Skeletal muscle tissue (tissue), 4 donors: Measurements from ENCODE around the gene RNU1-4. TPM values are rescaled to one million over a fixed set of nuclear protein-coding genes. Genes with fewer than 3 reads are reported as not detected.
"Not testable (repeated sequence)": the region's sequence is repeated elsewhere in the genome, so short reads cannot be mapped to it uniquely, and the experiment has no call there.

Source experiments
- H3K27ac ChIP-seq: one replicate; pipeline ENCODE4 v1.7.0; 2013; ENCODE audit warnings: mild to moderate bottlenecking, low read depth, low read length, inconsistent platforms
- H3K27me3 ChIP-seq, 3 donors: one replicate each; pipeline ENCODE4 v1.7.0; 2013; ENCODE audit warnings: low read length in 3 of 3; ENCODE audit not compliant: control insufficient read depth in 3 of 3, insufficient read depth in 3 of 3
- H3K36me3 ChIP-seq, 3 donors: one replicate each; pipeline ENCODE4 v1.7.0; 2013; ENCODE audit warnings: low read length in 3 of 3; ENCODE audit not compliant: control insufficient read depth in 3 of 3, insufficient read depth in 3 of 3
- H3K4me1 ChIP-seq, 3 donors: one replicate each; pipeline ENCODE4 v1.7.0; 2013; ENCODE audit warnings: low read length in 3 of 3, mild to moderate bottlenecking in 3 of 3; ENCODE audit not compliant: control insufficient read depth in 3 of 3, insufficient read depth in 3 of 3
- H3K4me3 ChIP-seq, 3 donors: one replicate each; pipeline ENCODE4 v1.7.0; 2013; ENCODE audit warnings: low read length in 3 of 3
- H3K9ac ChIP-seq, 3 donors: one replicate each; pipeline ENCODE4 v1.7.0; 2013; ENCODE audit warnings: low read length in 3 of 3, mild to moderate bottlenecking in 3 of 3, moderate library complexity in 2 of 3, low read depth in 1 of 3
- H3K9me3 ChIP-seq, 3 donors: one replicate each; pipeline ENCODE4 v1.7.0; 2013; ENCODE audit warnings: low read length in 3 of 3; ENCODE audit not compliant: control insufficient read depth in 3 of 3
- total RNA-seq: library from RNA; depleted of rRNA; stranded (reverse); fragments of >200 nt; gene quantifications from one replicate; pipeline ENCODE4 v1.2.3, GENCODE V29; 2014
- donor health status: Osteomylitis.

Gene RNU1-4
- total RNA-seq, 1 donor from 2014 or later, result under 0.01 TPM

DNA sequence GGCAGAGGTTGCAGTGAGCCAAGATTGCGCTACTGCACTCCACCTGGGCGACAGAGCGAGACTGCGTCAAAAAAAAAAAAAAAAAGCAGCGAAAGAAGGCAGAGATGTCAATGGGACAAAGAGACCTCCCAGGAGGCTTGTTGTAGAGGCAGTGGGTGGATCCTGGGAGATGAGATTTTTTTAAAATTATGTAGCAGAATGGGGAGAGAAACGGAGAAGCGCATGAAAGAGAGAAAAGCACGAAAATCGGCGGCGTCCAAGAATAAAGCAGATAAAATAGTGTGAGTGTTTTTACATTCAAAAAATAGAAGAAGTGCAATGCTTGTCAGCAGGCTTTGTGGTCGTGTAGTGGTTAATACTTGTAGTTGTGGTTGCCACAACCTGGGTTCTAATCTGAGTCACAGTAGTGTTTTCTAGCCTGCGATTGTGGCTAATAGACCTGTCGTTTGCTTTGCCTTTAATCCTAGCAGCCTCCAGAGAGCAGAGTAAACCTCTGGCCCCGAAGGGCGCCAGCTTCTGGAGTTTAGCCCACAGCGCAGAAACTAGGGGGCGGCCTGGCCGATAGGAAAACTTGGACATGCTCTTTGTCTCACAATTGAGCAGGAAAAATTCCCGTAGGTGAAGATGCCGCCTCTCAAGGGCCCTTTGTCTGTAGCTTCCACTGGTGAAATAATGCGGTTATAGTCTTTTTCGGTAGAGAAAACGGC is 11.9 kb upstream of the RNU1-4 start:
- H3K9ac ChIP-seq, H3K36me3 ChIP-seq, H3K9me3 ChIP-seq, H3K27ac ChIP-seq, H3K4me3 ChIP-seq, H3K4me1 ChIP-seq: not testable (repeated sequence)
- H3K27me3 ChIP-seq, result peaks cover 24 to 36% (median 34%) of the 10 kb centered on the region in 3 donors

DNA sequence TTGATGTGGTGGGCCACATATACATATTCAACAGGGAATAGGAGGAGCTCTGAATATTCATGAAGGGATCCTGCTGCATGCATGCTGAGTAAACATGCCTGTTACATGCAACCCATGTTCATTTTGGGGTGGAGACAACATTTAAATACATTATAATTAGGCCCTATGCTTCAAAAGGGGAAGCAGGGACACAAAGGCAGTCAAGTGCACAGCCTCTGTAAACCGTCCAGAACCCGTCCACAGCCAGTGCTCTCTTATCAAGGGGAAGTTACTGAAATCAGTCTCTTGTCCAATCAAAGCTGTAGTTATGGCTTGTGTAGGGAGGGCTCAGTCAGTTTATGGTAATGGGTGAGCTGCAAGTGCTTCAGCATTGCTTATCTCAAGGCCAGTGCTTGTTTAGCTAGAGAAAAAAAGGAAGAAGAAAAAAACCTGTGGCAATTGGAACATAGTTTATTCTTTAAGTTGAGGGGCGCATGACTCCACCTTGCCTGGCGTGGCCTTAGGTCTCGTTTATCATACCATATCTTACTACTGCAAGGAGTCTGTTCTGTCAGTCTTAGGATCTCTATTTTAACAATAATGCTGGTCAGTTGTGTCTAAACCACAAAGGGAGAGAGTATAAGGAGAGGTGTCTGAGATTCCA is 7.9 kb upstream of the RNU1-4 start:
- H3K36me3 ChIP-seq, H3K9ac ChIP-seq, H3K27ac ChIP-seq, H3K4me3 ChIP-seq, H3K9me3 ChIP-seq, H3K4me1 ChIP-seq: not testable (repeated sequence)
- peaks cover 8 to 10% (median 10%) of the 10 kb centered on the region in 3 donors for H3K27me3 ChIP-seq

DNA sequence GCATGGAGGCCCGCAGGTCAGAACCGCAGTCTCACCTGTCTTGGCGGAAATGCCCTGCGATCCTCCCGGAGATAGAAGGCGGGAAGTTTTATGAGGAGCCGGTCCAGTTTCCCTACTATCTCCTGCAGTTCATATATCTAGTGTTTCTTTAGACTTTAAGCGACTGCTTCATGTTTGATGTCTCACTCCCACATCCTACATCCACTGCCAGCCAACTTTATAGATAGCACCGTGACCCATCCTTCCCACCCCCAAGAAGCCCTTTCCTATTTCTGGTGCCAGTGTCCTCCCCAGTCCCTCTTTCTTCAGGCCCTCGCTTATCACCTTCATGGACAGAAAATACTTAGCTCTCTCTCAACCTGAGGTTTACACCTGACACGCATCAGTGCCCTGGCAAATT is 914 bp downstream of the RNU1-4 start:
- not testable (repeated sequence) for H3K36me3 ChIP-seq, H3K27me3 ChIP-seq, H3K27ac ChIP-seq, H3K9me3 ChIP-seq, H3K4me3 ChIP-seq, H3K9ac ChIP-seq, H3K4me1 ChIP-seq

DNA sequence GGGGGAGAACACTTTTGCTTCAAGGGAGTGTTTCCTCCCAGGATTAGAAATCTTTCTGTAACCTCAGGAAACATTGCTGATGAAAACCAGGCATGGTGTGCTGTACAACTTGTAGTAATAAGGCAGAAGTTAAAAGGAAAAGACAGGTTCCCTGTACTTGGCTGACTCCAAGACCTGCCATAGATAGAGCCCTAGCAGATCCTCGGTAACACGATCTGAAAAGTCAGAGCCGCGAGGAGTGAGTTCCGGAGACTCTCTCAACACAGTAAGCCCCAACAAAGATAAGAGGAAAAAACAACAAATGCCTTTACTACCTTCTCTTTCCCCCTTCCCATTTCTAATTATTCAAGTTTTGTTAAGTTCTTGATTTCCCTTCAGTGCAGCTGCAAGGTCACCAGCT is 7.3 kb downstream of the RNU1-4 start:
- H3K36me3 ChIP-seq, H3K4me3 ChIP-seq, H3K9ac ChIP-seq, H3K4me1 ChIP-seq, H3K9me3 ChIP-seq, H3K27me3 ChIP-seq, H3K27ac ChIP-seq: not testable (repeated sequence)

DNA sequence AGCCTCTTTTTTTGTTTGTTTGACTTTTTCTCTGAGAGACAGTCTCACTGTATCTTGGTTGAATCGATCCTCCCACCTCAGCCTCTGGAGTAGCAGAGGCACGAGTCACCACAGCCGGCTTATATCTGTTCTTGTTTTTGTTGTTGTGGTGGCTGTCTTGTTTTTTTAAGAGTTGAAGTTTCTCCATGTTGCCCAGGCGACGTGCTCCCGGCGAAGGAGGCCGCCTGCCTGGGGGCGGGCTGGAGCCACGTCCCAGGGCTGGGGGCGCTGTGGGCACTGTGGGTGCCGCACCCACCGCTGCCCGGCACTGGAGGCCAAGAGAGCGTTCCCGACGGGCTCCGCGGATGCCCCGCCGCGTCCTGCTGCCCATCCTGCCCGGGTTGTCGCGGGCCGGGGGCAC is 8.4 kb downstream of the RNU1-4 start:
- not testable (repeated sequence) for H3K9ac ChIP-seq, H3K36me3 ChIP-seq, H3K9me3 ChIP-seq, H3K4me1 ChIP-seq, H3K27me3 ChIP-seq, H3K4me3 ChIP-seq, H3K27ac ChIP-seq

- H3K4me3 ChIP-seq, H3K4me1 ChIP-seq, H3K27ac ChIP-seq, H3K27me3 ChIP-seq, H3K9me3 ChIP-seq, H3K9ac ChIP-seq, H3K36me3 ChIP-seq: not testable (repeated sequence)
Observed at GRCh38 chr1:16749910-16750888, 9.9 kb downstream of the RNU1-4 start.

DNA sequence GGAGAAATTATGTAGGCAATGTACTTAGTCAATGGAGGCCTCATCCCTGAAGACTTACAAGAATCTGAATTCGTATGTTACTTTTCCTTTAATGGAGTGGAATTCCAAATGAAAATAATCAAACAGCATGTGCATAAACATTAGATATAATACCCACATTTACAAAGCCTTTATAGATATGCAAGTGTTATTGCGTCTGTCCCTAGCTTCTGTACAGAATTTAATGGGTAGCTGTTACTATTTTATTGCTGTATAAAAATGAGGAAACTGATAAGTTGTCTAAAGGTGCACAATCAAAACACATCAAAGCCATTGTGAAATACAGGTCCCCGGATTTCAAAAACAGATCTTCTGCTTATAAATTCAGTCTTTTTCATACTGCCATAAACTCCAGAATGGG is 12.5 kb downstream of the RNU1-4 start:
- H3K9ac ChIP-seq, H3K27ac ChIP-seq, H3K27me3 ChIP-seq, H3K36me3 ChIP-seq, H3K4me1 ChIP-seq, H3K9me3 ChIP-seq, H3K4me3 ChIP-seq: not testable (repeated sequence)

DNA sequence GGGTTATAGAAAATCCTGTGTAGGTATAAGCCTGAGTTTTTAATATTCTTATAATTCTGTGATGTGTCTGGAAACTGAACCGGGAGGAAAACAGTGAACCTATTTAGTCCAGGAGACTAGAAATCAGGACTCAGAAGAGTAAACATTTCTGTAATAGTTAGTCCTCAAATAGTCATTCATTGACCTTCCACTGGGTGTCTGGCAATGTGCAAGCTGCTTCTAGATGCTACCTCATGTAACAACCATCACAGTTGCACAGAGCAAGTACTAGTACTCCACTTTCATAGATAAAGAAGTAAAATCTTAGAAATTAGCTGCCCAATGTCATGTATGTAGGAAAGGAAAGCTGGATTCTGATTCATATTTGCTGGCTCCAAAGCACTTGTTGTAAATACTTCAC is 15.1 kb downstream of the RNU1-4 start:
- not testable (repeated sequence) for H3K9ac ChIP-seq, H3K9me3 ChIP-seq, H3K4me3 ChIP-seq, H3K4me1 ChIP-seq, H3K27ac ChIP-seq, H3K36me3 ChIP-seq, H3K27me3 ChIP-seq

DNA sequence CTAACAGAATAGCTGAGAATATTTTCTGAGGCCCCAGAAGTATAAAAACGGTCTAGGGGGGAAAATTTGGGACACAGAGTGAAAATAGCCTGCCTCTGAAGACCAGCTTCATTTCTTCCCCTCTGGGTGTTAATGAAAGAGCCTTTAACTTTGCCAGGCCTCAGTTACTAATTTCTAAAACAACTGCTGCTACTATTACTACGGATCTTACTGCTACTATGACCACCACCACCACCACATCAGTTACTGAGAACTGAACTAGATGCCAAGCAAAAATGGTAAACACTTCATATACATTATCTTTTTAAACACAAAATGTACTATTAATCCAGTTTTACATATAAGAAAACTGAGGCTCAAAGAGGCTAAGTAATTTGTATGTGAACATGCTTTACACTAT is 15.6 kb downstream of the RNU1-4 start:
- not testable (repeated sequence) for H3K9ac ChIP-seq, H3K4me1 ChIP-seq, H3K36me3 ChIP-seq, H3K27me3 ChIP-seq, H3K9me3 ChIP-seq, H3K27ac ChIP-seq, H3K4me3 ChIP-seq

GRCh38 chr1:16757574-16757973 is 17.3 kb downstream of the RNU1-4 start:
- not testable (repeated sequence) for H3K27me3 ChIP-seq, H3K36me3 ChIP-seq, H3K9ac ChIP-seq, H3K27ac ChIP-seq, H3K4me3 ChIP-seq, H3K4me1 ChIP-seq, H3K9me3 ChIP-seq
